GM19099 (cell line): ENCODE measurements around the gene PTMS.

Experiments
- POLR2A ChIP-seq: IDR thresholded peaks from 3 replicates; pipeline ENCODE4 v1.6.1; 2011; ENCODE audit warnings: low read depth; ENCODE audit not compliant: insufficient read length; ENCODE audit errors: extremely low read depth

Gene PTMS

GRCh38 chr12:6820166-6820565, 54.0 kb downstream of the PTMS start:
- TF ChIP-seq POLR2A, result no peak
